NCI-H748 treated with DMSO at 0.1 percent for 48 hours (cell line): ENCODE data around the gene SUOX.
"Not testable (repeated sequence)": the region's sequence is repeated elsewhere in the genome, so short reads cannot be mapped to it uniquely, and the experiment has no call there.

Source experiments
- DNase-seq: peaks from one replicate; lab custom pipeline; 2025; lab: John Stamatoyannopoulos, UW

Gene SUOX

GRCh38 chr12:55983232-55983842 lies 13.7 kb upstream of the SUOX start:
- no peak for DNase-seq

- no peak for DNase-seq
Observed at GRCh38 chr12:55984861-55985260, 12.2 kb upstream of the SUOX start.

- DNase-seq = no peak
Observed at GRCh38 chr12:55985341-55985740, 11.7 kb upstream of the SUOX start.

GRCh38 chr12:55985976-55986375 lies 11.1 kb upstream of the SUOX start:
- DNase-seq = not testable (repeated sequence)

- no peak for DNase-seq
Observed at GRCh38 chr12:55991110-55991509, 6.0 kb upstream of the SUOX start.

- DNase-seq = no peak
Observed at GRCh38 chr12:55993230-55993853, 3.7 kb upstream of the SUOX start.

GRCh38 chr12:55995366-55995765 lies 1.7 kb upstream of the SUOX start:
- DNase-seq = no peak

GRCh38 chr12:55996201-55996714 lies 818 bp upstream of the SUOX start:
- peak; percentile 73 for DNase-seq

- DNase-seq = peak; percentile 18
Observed at GRCh38 chr12:55997535-55997859, 421 bp downstream of the SUOX start.

- not testable (repeated sequence) for DNase-seq
Observed at GRCh38 chr12:55999522-55999921, 2.4 kb downstream of the SUOX start.

GRCh38 chr12:55999999-56000540 lies 3.0 kb downstream of the SUOX start:
- not testable (repeated sequence) for DNase-seq

GRCh38 chr12:56001487-56002100 lies 4.5 kb downstream of the SUOX start:
- no peak for DNase-seq

GRCh38 chr12:56003376-56003775 lies 6.3 kb downstream of the SUOX start:
- DNase-seq = not testable (repeated sequence)

- DNase-seq = no peak
Observed at GRCh38 chr12:56004211-56004610, 7.1 kb downstream of the SUOX start.

GRCh38 chr12:56007564-56008559 lies 10.8 kb downstream of the SUOX start:
- DNase-seq = peak; percentile 56

GRCh38 chr12:56010111-56010570 lies 13.1 kb downstream of the SUOX start:
- no peak for DNase-seq

GRCh38 chr12:56011509-56012090 lies 14.5 kb downstream of the SUOX start:
- DNase-seq = no peak

GRCh38 chr12:56013482-56013881 lies 16.4 kb downstream of the SUOX start:
- DNase-seq = no peak

GRCh38 chr12:56014205-56014604 lies 17.1 kb downstream of the SUOX start:
- no peak for DNase-seq

- DNase-seq = no peak
Observed at GRCh38 chr12:56017181-56017580, 20.1 kb downstream of the SUOX start.

GRCh38 chr12:56018356-56018755 lies 21.3 kb downstream of the SUOX start:
- DNase-seq = no peak
